CD4-positive, alpha-beta T cell (primary cell): ENCODE results near the gene APOA4. TPM values are rescaled to one million over a fixed set of nuclear protein-coding genes. Genes with fewer than 3 reads are reported as not detected.

Source experiments
- ATAC-seq: fragments of 200-7000 bp; cut with Tn5 transposase; one replicate; pipeline ENCODE4 v1.10.0; 2022; ENCODE audit warnings: mild to moderate bottlenecking; ENCODE audit not compliant: poor library complexity
- CTCF ChIA-PET: fragments of 350-600 bp; sonication (Branson Sonifier 250); formaldehyde crosslinking; loops from one replicate; lab custom pipeline; 2021; ENCODE audit warnings: antibody characterized with exemption, inconsistent platforms; lab: Charles Lee
- POLR2A ChIA-PET: fragments of 350-600 bp; sonication (Branson Sonifier 250); formaldehyde crosslinking; loops from one replicate; lab custom pipeline; 2021; ENCODE audit warnings: antibody characterized with exemption, inconsistent platforms; lab: Charles Lee
- DNase-seq, 14 experiments: peaks; one replicate each; pipeline ENCODE4 v3.0.0-alpha.2; 2013 to 2020; ENCODE audit warnings: mixed read lengths in 2 of 14
- H3K27ac ChIP-seq, 2 donors: one replicate each; pipeline versions ENCODE4 v1.5.1 to v1.7.0; 2013; ENCODE audit warnings: low read length in 2 of 2, low read depth in 1 of 2, mild to moderate bottlenecking in 1 of 2
- H3K27me3 ChIP-seq, 2 experiments: 1 replicate in 1 of 2; 2 replicates in 1 of 2; pipeline versions ENCODE4 v1.6.1 to v1.7.0; 2013; ENCODE audit warnings: low read length in 2 of 2, control low read depth in 1 of 2, mild to moderate bottlenecking in 1 of 2, moderate library complexity in 1 of 2; ENCODE audit not compliant: insufficient read depth in 2 of 2, control insufficient read depth in 1 of 2
- H3K36me3 ChIP-seq: one replicate; pipeline ENCODE4 v1.6.1; 2013; ENCODE audit warnings: low read length, control low read depth; ENCODE audit not compliant: insufficient read depth
- H3K4me1 ChIP-seq: one replicate; pipeline ENCODE4 v1.6.1; 2013; ENCODE audit warnings: low read length, control low read depth; ENCODE audit not compliant: insufficient read depth
- H3K4me3 ChIP-seq: one replicate; pipeline ENCODE4 v1.5.1; 2013; ENCODE audit warnings: mild to moderate bottlenecking, low read length, moderate library complexity
- H3K9me3 ChIP-seq, 2 experiments: 1 replicate in 1 of 2; 2 replicates in 1 of 2; pipeline versions ENCODE4 v1.6.1 to v1.7.0; 2013; ENCODE audit warnings: low read length in 2 of 2, mild to moderate bottlenecking in 2 of 2, control low read depth in 1 of 2, moderate library complexity in 1 of 2; ENCODE audit not compliant: control insufficient read depth in 1 of 2, insufficient read depth in 1 of 2
- H3K27ac Mint-ChIP-seq: one replicate; pipeline ENCODE4 v1.8.0; 2020; ENCODE audit warnings: mixed read lengths
- H3K27me3 Mint-ChIP-seq: one replicate; pipeline ENCODE4 v1.8.0; 2021; ENCODE audit warnings: mixed read lengths
- H3K36me3 Mint-ChIP-seq: one replicate; pipeline ENCODE4 v1.8.0; 2021; ENCODE audit warnings: low read depth, mixed read lengths
- H3K4me1 Mint-ChIP-seq: one replicate; pipeline ENCODE4 v1.8.0; 2021; ENCODE audit warnings: low read depth, mixed read lengths
- H3K4me3 Mint-ChIP-seq: one replicate; pipeline ENCODE4 v1.8.0; 2020; ENCODE audit warnings: mild to moderate bottlenecking, mixed read lengths
- H3K9me3 Mint-ChIP-seq: one replicate; pipeline ENCODE4 v1.8.0; 2020; ENCODE audit warnings: mixed read lengths
- intact Hi-C, 2 experiments: fragments of 100-400 bp; cut with DNase I in 1 of 2; cut with micrococcal nuclease in 1 of 2; formaldehyde crosslinking; loops; one replicate each; pipeline versions ENCODE4 v1.15.1 to v1.9.0; 2023 to 2025; cut with DNase I, micrococcal nuclease
- total RNA-seq, 174 experiments: library from RNA in 2 of 174; stranded (reverse) in 2 of 174; gene quantifications; one replicate each; pipeline ENCODE4 v1.2.3 and lab custom pipeline; 2021 to 2026
- TF ChIP-seq, protein P1 (sequence below): fragments of 200-600 bp; IDR thresholded peaks from one replicate; pipeline ENCODE4 v1.8.0; 2022; ENCODE audit warnings: antibody characterized with exemption, mild to moderate bottlenecking

APOA4 gene
- total RNA-seq, 2 experiments from 2014 or later = not detected

DNA sequence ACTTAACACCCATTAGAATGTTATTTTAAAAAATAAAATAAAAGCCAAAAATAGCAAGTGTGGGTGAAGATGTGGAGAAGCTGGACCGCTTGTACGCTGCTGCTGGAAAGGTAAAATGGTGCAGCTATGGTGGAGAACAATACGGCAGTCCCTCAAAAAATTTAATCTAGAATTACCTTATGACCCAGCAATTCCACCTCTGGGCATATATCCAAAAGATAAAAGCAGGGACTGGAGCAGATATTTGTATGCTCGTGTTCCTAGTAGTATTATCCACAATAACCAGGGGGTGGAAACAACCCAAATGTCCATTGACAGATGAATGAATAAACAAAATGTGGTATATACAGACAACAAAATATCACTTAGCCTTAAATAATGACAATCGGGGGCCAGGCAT, 25.3 kb downstream of the APOA4 start:
- H3K4me3 Mint-ChIP-seq = no peak overlapping the region
- DNase-seq = no peak

DNA sequence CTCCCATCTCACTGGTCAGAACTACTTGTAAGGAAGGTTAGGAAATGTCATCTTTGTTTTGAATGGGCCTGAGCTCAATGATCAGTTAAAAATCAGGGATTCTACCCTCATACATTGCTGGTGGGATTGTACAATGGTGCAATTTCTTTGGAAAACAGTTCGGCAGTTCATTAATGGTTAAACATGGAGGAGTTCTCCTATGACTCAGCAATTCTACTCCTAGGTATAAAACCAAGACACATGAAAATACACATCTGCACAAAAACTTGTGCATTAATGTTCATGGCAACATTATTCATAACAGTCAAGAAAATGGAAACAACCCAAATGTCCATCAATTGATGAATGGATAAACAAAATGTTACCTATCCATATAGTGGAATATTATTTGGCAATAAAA, 26.6 kb downstream of the APOA4 start:
- H3K4me1 ChIP-seq = peaks cover 3% of the 10 kb centered on the region
- H3K36me3 Mint-ChIP-seq = no peaks in the 10 kb centered on the region
- CTCF ChIA-PET = no interaction called here
- peaks cover 16% of the 10 kb centered on the region for H3K27me3 Mint-ChIP-seq
- TF ChIP-seq, protein P1, sequence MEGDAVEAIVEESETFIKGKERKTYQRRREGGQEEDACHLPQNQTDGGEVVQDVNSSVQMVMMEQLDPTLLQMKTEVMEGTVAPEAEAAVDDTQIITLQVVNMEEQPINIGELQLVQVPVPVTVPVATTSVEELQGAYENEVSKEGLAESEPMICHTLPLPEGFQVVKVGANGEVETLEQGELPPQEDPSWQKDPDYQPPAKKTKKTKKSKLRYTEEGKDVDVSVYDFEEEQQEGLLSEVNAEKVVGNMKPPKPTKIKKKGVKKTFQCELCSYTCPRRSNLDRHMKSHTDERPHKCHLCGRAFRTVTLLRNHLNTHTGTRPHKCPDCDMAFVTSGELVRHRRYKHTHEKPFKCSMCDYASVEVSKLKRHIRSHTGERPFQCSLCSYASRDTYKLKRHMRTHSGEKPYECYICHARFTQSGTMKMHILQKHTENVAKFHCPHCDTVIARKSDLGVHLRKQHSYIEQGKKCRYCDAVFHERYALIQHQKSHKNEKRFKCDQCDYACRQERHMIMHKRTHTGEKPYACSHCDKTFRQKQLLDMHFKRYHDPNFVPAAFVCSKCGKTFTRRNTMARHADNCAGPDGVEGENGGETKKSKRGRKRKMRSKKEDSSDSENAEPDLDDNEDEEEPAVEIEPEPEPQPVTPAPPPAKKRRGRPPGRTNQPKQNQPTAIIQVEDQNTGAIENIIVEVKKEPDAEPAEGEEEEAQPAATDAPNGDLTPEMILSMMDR = no peak
- no peak overlapping the region for H3K27ac Mint-ChIP-seq
- DNase-seq (no peak), ATAC-seq (no peak)
- no peaks in the 10 kb centered on the region for H3K9me3 Mint-ChIP-seq
- peaks cover 5% of the 10 kb centered on the region for H3K4me1 Mint-ChIP-seq
- no peak overlapping the region for H3K27ac ChIP-seq
- H3K36me3 ChIP-seq = no peaks in the 10 kb centered on the region
- POLR2A ChIA-PET = no interaction called here
- intact Hi-C loops = no loop called here
- peaks cover 0 to 2% of the 10 kb centered on the region in 2 experiments for H3K27me3 ChIP-seq
- H3K9me3 ChIP-seq = no peaks in the 10 kb centered on the region
- no peak overlapping the region for H3K4me3 Mint-ChIP-seq
- no peak overlapping the region for H3K4me3 ChIP-seq

More for the DNA sequence above, 25.3 kb downstream of the APOA4 start:
- peaks cover 19% of the 10 kb centered on the region for H3K27me3 Mint-ChIP-seq
- peaks cover 4% of the 10 kb centered on the region for H3K4me1 Mint-ChIP-seq
- H3K9me3 Mint-ChIP-seq = no peaks in the 10 kb centered on the region
- CTCF ChIA-PET = no interaction called here
- H3K36me3 Mint-ChIP-seq = no peaks in the 10 kb centered on the region
- H3K9me3 ChIP-seq = no peaks in the 10 kb centered on the region
- TF ChIP-seq, protein P1 = no peak
- H3K4me3 ChIP-seq = no peak overlapping the region
- H3K27ac ChIP-seq = no peak overlapping the region
- no peaks in the 10 kb centered on the region for H3K4me1 ChIP-seq
- ATAC-seq = no peak
- POLR2A ChIA-PET = no interaction called here
- no peak overlapping the region for H3K27ac Mint-ChIP-seq
- H3K27me3 ChIP-seq = peaks cover 0 to 2% of the 10 kb centered on the region in 2 experiments
- intact Hi-C loops = no loop called here
- no peaks in the 10 kb centered on the region for H3K36me3 ChIP-seq

DNA sequence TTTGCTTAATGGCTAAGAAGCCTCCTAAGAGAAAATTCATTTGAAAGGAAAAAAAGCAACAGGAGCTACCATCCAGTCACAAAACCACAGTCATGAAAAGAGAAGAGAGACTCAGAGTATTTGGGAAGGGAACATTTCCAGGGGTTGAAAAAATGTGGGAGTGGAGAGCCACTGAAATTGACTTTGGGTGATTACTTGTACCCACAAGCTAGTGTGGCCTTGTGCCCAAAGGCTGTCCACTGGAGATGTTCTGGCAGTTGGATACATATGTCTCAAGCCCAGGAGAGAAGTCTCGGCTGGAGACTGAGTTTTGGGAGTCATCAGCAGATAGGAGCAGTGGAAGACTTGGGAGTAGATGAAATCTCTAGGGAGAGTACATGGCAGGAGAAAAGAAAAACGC, 28.3 kb downstream of the APOA4 start:
- H3K27me3 Mint-ChIP-seq = peaks cover 12% of the 10 kb centered on the region
- no peaks in the 10 kb centered on the region for H3K27me3 ChIP-seq
- TF ChIP-seq, protein P1 = no peak
- POLR2A ChIA-PET = no interaction called here
- no peak overlapping the region for H3K4me3 ChIP-seq
- no peaks in the 10 kb centered on the region for H3K9me3 ChIP-seq
- H3K27ac ChIP-seq = no peak overlapping the region
- H3K27ac Mint-ChIP-seq = no peak overlapping the region
- H3K36me3 Mint-ChIP-seq = no peaks in the 10 kb centered on the region
- H3K4me1 Mint-ChIP-seq = peaks cover 12% of the 10 kb centered on the region
- H3K9me3 Mint-ChIP-seq = no peaks in the 10 kb centered on the region
- H3K4me3 Mint-ChIP-seq = no peak overlapping the region
- CTCF ChIA-PET = interaction anchor here (1.1 kb wide), 1 partner anchor 41 kb away, joined by 3 read pairs; no protein-coding TSS in a partner anchor
- intact Hi-C loops = loop anchor here in 1 of 2 experiments (5.0 kb wide), 1 partner anchor 57 kb away; no protein-coding TSS in a partner anchor
- H3K4me1 ChIP-seq = peaks cover 10% of the 10 kb centered on the region
- ATAC-seq (no peak), DNase-seq (no peak)
- H3K36me3 ChIP-seq = no peaks in the 10 kb centered on the region
